Measurements from ENCODE around the gene LRMDA. TPM values are rescaled to one million over a fixed set of nuclear protein-coding genes. Genes with fewer than 3 reads are reported as not detected.

Gene LRMDA
- total and polyA plus RNA-seq, 2 of the 8 experiments (the other 6 are each of a cell fraction or from before 2014, with no cell fraction given): 0.86 to 2.8 TPM

GRCh38 chr10:76302481-76302880 lies 871.1 kb downstream of the LRMDA start:
- H3K27me3 ChIP-seq (replicated peaks in 1 of 4; ENCODE audit: control insufficient read depth in 3 of 4, extremely low read depth in 1 of 4, insufficient read depth in 3 of 4, low read length in 3 of 4): peaks cover 0 to 6% (median 0%) of the 10 kb centered on the region in 4 experiments; a peak in 2 of 7 replicates

More at GRCh38 chr10:76302481-76302880, 871.1 kb downstream of the LRMDA start:
- TF ChIP-seq SIX5 (IDR thresholded peaks at IDR 0.05; ENCODE audit: low read depth, low read length) (no peak), HDAC2 (IDR thresholded peaks at IDR 0.05; ENCODE audit: borderline replicate concordance in 1 of 2, low read depth in 2 of 2, low read length in 2 of 2) (no peak), PHF8 (conservative IDR thresholded peaks at IDR 0.05; ENCODE audit: low read depth, low read length) (no peak), ATF2 (IDR thresholded peaks at IDR 0.05; ENCODE audit: low read length) (no peak), RAD21 (IDR thresholded peaks at IDR 0.05 in 1 of 2, conservative IDR thresholded peaks at IDR 0.05 in 1 of 2; ENCODE audit: low read depth in 2 of 2, low read length in 2 of 2) (no peak), POLR2A (IDR thresholded peaks at IDR 0.05; ENCODE audit: control extremely low read depth in 1 of 2, low read depth in 2 of 2, low read length in 2 of 2) (no peak)
- Histone ChIP-seq H3K4ac (replicated peaks; ENCODE audit: insufficient read length, low read depth, low read length) (no peak overlapping the region), H3K9ac (replicated peaks in 1 of 4; ENCODE audit: extremely low read depth in 1 of 4, low read depth in 3 of 4, low read length in 3 of 4) (no peak overlapping the region), H4K8ac (ENCODE audit: extremely low read depth, insufficient read depth, low read length) (no peak overlapping the region), H3K56ac (replicated peaks; ENCODE audit: insufficient read length, low read depth, low read length) (no peak overlapping the region), H3K79me2 (ENCODE audit: control insufficient read depth in 1 of 2, insufficient read depth in 2 of 2, low read length in 2 of 2) (no peaks in the 10 kb centered on the region), H2BK15ac (ENCODE audit: low read length) (no peak overlapping the region), H3K27ac (ENCODE audit: low read depth, low read length) (no peak overlapping the region), H3K4me3 (ENCODE audit: extremely low read depth in 1 of 4, insufficient read depth in 2 of 4, low read depth in 3 of 4, low read length in 4 of 4) (no peak overlapping the region), H3K4me1 (replicated peaks in 1 of 4; ENCODE audit: control insufficient read depth in 3 of 4, insufficient read depth in 4 of 4, low read length in 3 of 4) (peaks cover 0 to 10% (median 2%) of the 10 kb centered on the region in 4 experiments; a peak in 3 of 7 replicates), H2BK120ac (replicated peaks; ENCODE audit: low read depth, low read length) (no peak overlapping the region), H2AFZ (ENCODE audit: low read length) (no peak overlapping the region), H2AK5ac (ENCODE audit: low read depth, low read length) (no peak overlapping the region), H2BK12ac (ENCODE audit: low read depth, low read length) (no peak overlapping the region), H3K23me2 (ENCODE audit: low read depth, low read length) (no peaks in the 10 kb centered on the region), H3K4me2 (ENCODE audit: insufficient read depth in 1 of 2, low read depth in 2 of 2, low read length in 2 of 2) (no peak overlapping the region), H3K36me3 (ENCODE audit: control insufficient read depth in 2 of 4, insufficient read depth in 4 of 4, low read length in 3 of 4) (no peaks in the 10 kb centered on the region), H4K20me1 (replicated peaks in 1 of 2; ENCODE audit: control insufficient read depth in 1 of 2, insufficient read depth in 2 of 2, low read length in 2 of 2) (no peaks in the 10 kb centered on the region), H3K18ac (ENCODE audit: extremely low read depth, low read length) (no peak overlapping the region), H2BK5ac (ENCODE audit: low read depth, low read length) (no peak overlapping the region), H3K79me1 (ENCODE audit: low read depth, low read length) (no peaks in the 10 kb centered on the region), H4K91ac (replicated peaks; ENCODE audit: insufficient read length, low read length) (peak overlapping the region; percentile 8), H2BK20ac (ENCODE audit: low read length) (no peak overlapping the region), H3K23ac (ENCODE audit: insufficient read length) (no peak overlapping the region), H4K5ac (ENCODE audit: insufficient read length, low read depth, low read length) (no peak overlapping the region), H3K14ac (ENCODE audit: insufficient read length) (no peak overlapping the region), H3K9me3 (ENCODE audit: insufficient read depth in 2 of 2, low read depth in 1 of 2, low read length in 1 of 2) (no peaks in the 10 kb centered on the region)
- CTCF ChIA-PET (ENCODE audit: partially characterized antibody): interaction anchor here (0.6 to 4.1 kb wide), 25 partner anchors 10 to 1652 kb away, joined by 3 to 20 read pairs (median 3); no protein-coding TSS in a partner anchor
- no peak for FAIRE-seq
- DNase-seq (ENCODE audit: low read depth in 1 of 2, low spot score in 2 of 2): no peak
- WGBS, 2 experiments (ENCODE audit: extremely low coverage in 1 of 2, insufficient coverage in 1 of 2, insufficient read length in 1 of 2, insufficient replicate concordance in 2 of 2, low coverage in 1 of 2, low lambda C conversion rate in 2 of 2, missing lambda C conversion rate in 1 of 2): 80% methylated on average over 1 of the region's 1 CpG; no CpG with 5 or more reads in 1 of the 2 experiments
- POLR2A ChIA-PET (ENCODE audit: partially characterized antibody): no interaction called here
